Measurements from ENCODE around the gene B4GALNT1. TPM values are rescaled to one million over a fixed set of nuclear protein-coding genes. Genes with fewer than 3 reads are reported as not detected.

The B4GALNT1 gene
- polyA plus RNA-seq, 2 of the 4 experiments (the other 2 are of a cell fraction), result 25.7 to 35.1 TPM

GRCh38 chr12:57623811-57624390, 9.1 kb downstream of the B4GALNT1 start:
- no peak overlapping the region for H3K4me3 ChIP-seq
- no peak overlapping the region for H3K27ac ChIP-seq
- H3K9me3 ChIP-seq, result no peaks in the 10 kb centered on the region
- 48% methylated on average over 5 of the region's 5 CpGs for WGBS (ENCODE audit: missing lambda C conversion rate)
- FAIRE-seq, result no peak
- no peak for ATAC-seq
- peaks cover 10% of the 10 kb centered on the region; the same call in 1 of the 3 replicates for H3K4me1 ChIP-seq
- no peak for TF ChIP-seq HEYL (CRISPR knock-in tag; IDR thresholded peaks at IDR 0.05)
- no peak for TF ChIP-seq FOXS1 (CRISPR knock-in tag; IDR thresholded peaks at IDR 0.05)
- TF ChIP-seq E2F6 (IDR thresholded peaks at IDR 0.05; ENCODE audit: borderline replicate concordance, low read depth), result no peak
- TF ChIP-seq ESRRA (IDR thresholded peaks at IDR 0.05; ENCODE audit: borderline replicate concordance, low read length), result no peak
- TF ChIP-seq PBX3 (IDR thresholded peaks at IDR 0.05), result 0 out of 2 replicates have a peak, but pooled peaks have one; percentile 13
- no peak for TF ChIP-seq ZNF302 (CRISPR knock-in tag; IDR thresholded peaks at IDR 0.05)
- TF ChIP-seq JUN (IDR thresholded peaks at IDR 0.05), result peak in 1 of 2 experiments; percentile 27; a peak in 1 of 5 replicates
- no peak for TF ChIP-seq EP300 (IDR thresholded peaks at IDR 0.05)
- TF ChIP-seq CTCF (IDR thresholded peaks at IDR 0.05), result no peak
- no peak for TF ChIP-seq RNF2 (IDR thresholded peaks at IDR 0.05; ENCODE audit: borderline replicate concordance, low read depth)
- CTCF ChIA-PET, result interaction anchor here (0.6 to 5.5 kb wide), 5 partner anchors 9 to 49 kb away, joined by 3 to 62 read pairs (median 5); partner anchors contain the start of genes B4GALNT1 and PIP4K2C
- POLR2A ChIA-PET, result no interaction called here
- DNase-seq (ENCODE audit: low read depth in 1 of 2, low spot score in 1 of 2), result no peak
- no peak overlapping the region for H3K4me2 ChIP-seq

- POLR2A ChIA-PET, result no interaction called here
- Histone ChIP-seq H3K4me2 (no peak overlapping the region), H3K4me1 (peaks cover 10% of the 10 kb centered on the region; the same call in 1 of the 3 replicates), H3K9me3 (no peaks in the 10 kb centered on the region), H3K4me3 (no peak overlapping the region), H3K27ac (no peak overlapping the region)
- CTCF ChIA-PET, result interaction anchor here (0.5 to 20.9 kb wide), 7 partner anchors 9 to 551 kb away, joined by 3 to 336 read pairs (median 24); partner anchors contain the start of genes ARHGEF25, B4GALNT1 and PIP4K2C
- DNase-seq (ENCODE audit: low read depth in 1 of 2, low spot score in 1 of 2) (no peak), ATAC-seq (no peak), FAIRE-seq (no peak)
- no peak for TF ChIP-seq SREBF2 (IDR thresholded peaks at IDR 0.05)
- TF ChIP-seq JUN (IDR thresholded peaks at IDR 0.05), result no peak
- TF ChIP-seq RARB (CRISPR knock-in tag; IDR thresholded peaks at IDR 0.05), result no peak
- TF ChIP-seq GATA3 (IDR thresholded peaks at IDR 0.05; ENCODE audit: borderline replicate concordance), result no peak
- 57% methylated on average over 2 of the region's 2 CpGs for WGBS (ENCODE audit: missing lambda C conversion rate)
Measured at GRCh38 chr12:57623385-57623784, 9.6 kb downstream of the B4GALNT1 start.

- WGBS (ENCODE audit: missing lambda C conversion rate), result 78% methylated on average over 9 of the region's 9 CpGs
- TF ChIP-seq POLR2AphosphoS2 (conservative IDR thresholded peaks at IDR 0.05; ENCODE audit: low read length) (no peak), NR3C1 (IDR thresholded peaks at IDR 0.05) (no peak), PBX3 (IDR thresholded peaks at IDR 0.05) (no peak), ZSCAN20 (CRISPR knock-in tag; IDR thresholded peaks at IDR 0.05) (no peak), EHF (CRISPR knock-in tag; IDR thresholded peaks at IDR 0.05) (no peak), E2F6 (IDR thresholded peaks at IDR 0.05; ENCODE audit: borderline replicate concordance, low read depth) (no peak), ATOH8 (CRISPR knock-in tag; IDR thresholded peaks at IDR 0.05; ENCODE audit: low read depth) (no peak), MAX (IDR thresholded peaks at IDR 0.05) (no peak)
- CTCF ChIA-PET, result interaction anchor here (0.5 to 20.9 kb wide), 21 partner anchors 9 to 550 kb away, joined by 3 to 336 read pairs (median 4); partner anchors contain the start of genes ARHGEF25, B4GALNT1, OS9 and PIP4K2C
- Histone ChIP-seq H3K27ac (no peak overlapping the region), H3K4me3 (no peak overlapping the region; the same call in 2 of the 3 replicates), H3K9me3 (no peaks in the 10 kb centered on the region), H3K4me2 (peak overlapping the region; percentile 98), H3K4me1 (peaks cover 10% of the 10 kb centered on the region; the same call in 1 of the 3 replicates)
- ATAC-seq (peak in 1 of 2 experiments; percentile 28; a peak in 4 of 6 replicates), FAIRE-seq (no peak), DNase-seq (ENCODE audit: low read depth in 1 of 2, low spot score in 1 of 2) (no peak)
- POLR2A ChIA-PET, result interaction anchor here (1.3 kb wide), 1 partner anchor 32 kb away, joined by 4 read pairs; the partner anchor contains the start of gene PIP4K2C
Measured at GRCh38 chr12:57622293-57623245, 10.4 kb downstream of the B4GALNT1 start.

All from A549 (cell line).